Motor neuron (in vitro differentiated cells): ENCODE results near the gene FLNB. TPM values are rescaled to one million over a fixed set of nuclear protein-coding genes. Genes with fewer than 3 reads are reported as not detected.

ENCODE experiments used
- ATAC-seq, 8 experiments: fragments of 200-7000 bp; cut with Tn5 transposase; replicated peaks in 6 of 8; 2 replicates each; pipeline ENCODE4 v1.8.0; 2021; ENCODE audit warnings: mild to moderate bottlenecking in 8 of 8, moderate library complexity in 8 of 8
- H3K27ac ChIP-seq, 2 donors: fragments of 250-450 bp; sonication (Bioruptor Pico); 2 replicates each; pipeline ENCODE4 v1.9.0; 2021; ENCODE audit warnings: antibody characterized with exemption in 2 of 2, mild to moderate bottlenecking in 2 of 2, moderate library complexity in 1 of 2
- H3K4me1 ChIP-seq, 2 donors: fragments of 250-450 bp; sonication (Bioruptor Pico); replicated peaks in 1 of 2; 2 replicates each; pipeline ENCODE4 v1.6.1; 2021; ENCODE audit warnings: antibody characterized with exemption in 2 of 2, mild to moderate bottlenecking in 2 of 2, moderate library complexity in 1 of 2
- H3K4me3 ChIP-seq, 5 donors: fragments of 250-450 bp; sonication (Bioruptor Pico); 2 replicates each; pipeline ENCODE4 v1.9.0; 2021; ENCODE audit warnings: antibody characterized with exemption in 5 of 5, mild to moderate bottlenecking in 5 of 5, moderate library complexity in 4 of 5
- WGBS, 10 experiments: fragments of 450-650 bp; shearing (Covaris generic); methylation state at CpG; one replicate each; pipeline ENCODE4 v1.0.0; 2022; 5-methylcytosine and 5-hydroxymethylcytosine counted together
- in situ Hi-C, 9 experiments: fragments of 400-800 bp; cut with MboI; loops; one replicate each; pipeline ENCODE4 v1.15.0; 2021; ENCODE audit warnings: low sequenced_read_pairs in 9 of 9, low pct_unique_long_range_greater_than_20kb in 2 of 9; ENCODE audit not compliant: unreplicated experiment in 9 of 9
- total RNA-seq, 8 experiments: library from RNA; unstranded; fragments of 300-600 nt; gene quantifications; 2 replicates each; pipeline versions ENCODE4 v1.2.3 to v1.2.4, GENCODE V29; 2022

The FLNB gene
- total RNA-seq, 8 experiments from 2014 or later, result 8.3 to 310 (median 53.5) TPM

- H3K27ac ChIP-seq, result no peak overlapping the region
- 83 to 100% (median 100%) methylated on average over 1 to 6 of the region's 8 CpGs; no CpG with 5 or more reads in 1 of the 10 experiments for WGBS, 10 experiments
- H3K4me3 ChIP-seq, result no peak overlapping the region
- in situ Hi-C loops, result no loop called here
- ATAC-seq, result no peak
- H3K4me1 ChIP-seq, result no peaks in the 10 kb centered on the region
These were observed 86.4 kb downstream of the FLNB start for GRCh38 chr3:58094657-58095056.

GRCh38 chr3:58095603-58096138 is 87.4 kb downstream of the FLNB start:
- in situ Hi-C loops, result no loop called here

GRCh38 chr3:58098531-58098930 is 90.3 kb downstream of the FLNB start:
- no peak for ATAC-seq
- in situ Hi-C loops, result no loop called here
- 83 to 100% (median 100%) methylated on average over 2 to 6 of the region's 8 CpGs; no CpG with 5 or more reads in 4 of the 10 experiments for WGBS, 10 experiments
- no peak overlapping the region for H3K27ac ChIP-seq
- no peaks in the 10 kb centered on the region for H3K4me1 ChIP-seq
- H3K4me3 ChIP-seq, result no peak overlapping the region

More at GRCh38 chr3:58095603-58096138, 87.4 kb downstream of the FLNB start:
- H3K4me1 ChIP-seq, result no peaks in the 10 kb centered on the region
- H3K27ac ChIP-seq, result no peak overlapping the region
- no peak overlapping the region for H3K4me3 ChIP-seq
- WGBS, 10 experiments, result 0 to 95% (median 74%) methylated on average over 1 to 6 of the region's 6 CpGs; no CpG with 5 or more reads in 1 of the 10 experiments
- peak in 3 of 8 experiments; percentile 61 to 81 (median 74) for ATAC-seq

GRCh38 chr3:58099865-58100264 is 91.6 kb downstream of the FLNB start:
- no peaks in the 10 kb centered on the region for H3K4me1 ChIP-seq
- no peak overlapping the region for H3K27ac ChIP-seq
- in situ Hi-C loops, result no loop called here
- 36 to 100% (median 74%) methylated on average over 1 to 2 of the region's 2 CpGs for WGBS, 10 experiments
- H3K4me3 ChIP-seq, result no peak overlapping the region
- no peak for ATAC-seq

GRCh38 chr3:58101499-58102389 is 93.5 kb downstream of the FLNB start:
- H3K4me1 ChIP-seq, result no peaks in the 10 kb centered on the region
- H3K4me3 ChIP-seq, result no peak overlapping the region
- ATAC-seq, result peak in 3 of 8 experiments; percentile 57 to 94 (median 63)
- no peak overlapping the region for H3K27ac ChIP-seq
- WGBS, 10 experiments, result 40 to 100% (median 94%) methylated on average over 1 to 13 of the region's 13 CpGs
- in situ Hi-C loops, result no loop called here

GRCh38 chr3:58102390-58102750 is 94.1 kb downstream of the FLNB start:
- in situ Hi-C loops, result no loop called here
- Histone ChIP-seq H3K27ac (no peak overlapping the region), H3K4me3 (no peak overlapping the region), H3K4me1 (no peaks in the 10 kb centered on the region)
- ATAC-seq, result peak in 1 of 8 experiments; percentile 6
- WGBS, 10 experiments, result 60 to 100% (median 92%) methylated on average over 1 to 4 of the region's 4 CpGs; no CpG with 5 or more reads in 3 of the 10 experiments

- no peak for ATAC-seq
- WGBS, 10 experiments, result 85 to 100% (median 89%) methylated on average over 2 to 4 of the region's 10 CpGs; no CpG with 5 or more reads in 5 of the 10 experiments
- in situ Hi-C loops, result no loop called here
These were observed 94.8 kb downstream of the FLNB start for GRCh38 chr3:58102976-58103451.

GRCh38 chr3:58104151-58104550 is 95.9 kb downstream of the FLNB start:
- no peak for ATAC-seq
- H3K4me1 ChIP-seq, result no peaks in the 10 kb centered on the region
- 59 to 100% (median 92%) methylated on average over 2 to 8 of the region's 8 CpGs; no CpG with 5 or more reads in 1 of the 10 experiments for WGBS, 10 experiments
- in situ Hi-C loops, result no loop called here
- no peak overlapping the region for H3K27ac ChIP-seq
- H3K4me3 ChIP-seq, result no peak overlapping the region

More at GRCh38 chr3:58102976-58103451, 94.8 kb downstream of the FLNB start:
- H3K27ac ChIP-seq, result no peak overlapping the region
- H3K4me3 ChIP-seq, result no peak overlapping the region
- no peaks in the 10 kb centered on the region for H3K4me1 ChIP-seq

GRCh38 chr3:58104712-58105111 is 96.5 kb downstream of the FLNB start:
- in situ Hi-C loops, result no loop called here
- WGBS, 10 experiments, result 83 to 100% (median 100%) methylated on average over 1 to 2 of the region's 2 CpGs; no CpG with 5 or more reads in 5 of the 10 experiments
- H3K4me3 ChIP-seq, result no peak overlapping the region
- no peak overlapping the region for H3K27ac ChIP-seq
- no peaks in the 10 kb centered on the region for H3K4me1 ChIP-seq
- ATAC-seq, result no peak

- in situ Hi-C loops, result no loop called here
- 80 to 100% (median 100%) methylated on average over 1 to 3 of the region's 3 CpGs; no CpG with 5 or more reads in 4 of the 10 experiments for WGBS, 10 experiments
- no peak for ATAC-seq
- H3K27ac ChIP-seq, result no peak overlapping the region
- no peak overlapping the region for H3K4me3 ChIP-seq
- H3K4me1 ChIP-seq, result no peaks in the 10 kb centered on the region
These were observed 97.0 kb downstream of the FLNB start for GRCh38 chr3:58105196-58105595.

- H3K4me3 ChIP-seq, result no peak overlapping the region
- 100% methylated on average over 1 to 2 of the region's 2 CpGs; no CpG with 5 or more reads in 1 of the 10 experiments for WGBS, 10 experiments
- no peak for ATAC-seq
- in situ Hi-C loops, result no loop called here
- no peak overlapping the region for H3K27ac ChIP-seq
- H3K4me1 ChIP-seq, result no peaks in the 10 kb centered on the region
These were observed 97.8 kb downstream of the FLNB start for GRCh38 chr3:58106061-58106460.

GRCh38 chr3:58106640-58107039 is 98.4 kb downstream of the FLNB start:
- H3K4me3 ChIP-seq, result no peak overlapping the region
- in situ Hi-C loops, result no loop called here
- 60 to 100% (median 100%) methylated on average over 1 to 5 of the region's 8 CpGs; no CpG with 5 or more reads in 2 of the 10 experiments for WGBS, 10 experiments
- no peak for ATAC-seq
- no peaks in the 10 kb centered on the region for H3K4me1 ChIP-seq
- H3K27ac ChIP-seq, result no peak overlapping the region

- in situ Hi-C loops, result no loop called here
- no peak overlapping the region for H3K4me3 ChIP-seq
- no peak overlapping the region for H3K27ac ChIP-seq
- peak in 1 of 8 experiments; percentile 11 for ATAC-seq
- WGBS, 10 experiments, result 50 to 100% (median 92%) methylated on average over 1 to 6 of the region's 6 CpGs
- no peaks in the 10 kb centered on the region for H3K4me1 ChIP-seq
These were observed 99.4 kb downstream of the FLNB start for GRCh38 chr3:58107597-58107996.
